Heart left ventricle (tissue), 16 donors: ENCODE measurements around the gene MRPS15. TPM values are rescaled to one million over a fixed set of nuclear protein-coding genes. Genes with fewer than 3 reads are reported as not detected.
"Not testable (repeated sequence)": the region's sequence is repeated elsewhere in the genome, so short reads cannot be mapped to it uniquely, and the experiment has no call there.

Experiments
- ATAC-seq, 4 donors: fragments of 200-7000 bp; cut with Tn5 transposase; one replicate each; pipeline ENCODE4 v1.9.1; 2020 to 2022; ENCODE audit warnings: moderate library complexity in 4 of 4, mild to moderate bottlenecking in 3 of 4, moderate number of reproducible peaks in 1 of 4
- DNase-seq, 5 donors: peaks; one replicate each; pipeline ENCODE4 v3.0.0-alpha.2; 2020
- H3K27ac ChIP-seq, 12 donors: fragments of 200-600 bp; sonication (generic) in 4 of 12; one replicate each; pipeline versions ENCODE4 v1.5.0 to v1.8.0; 2016 to 2022; ENCODE audit warnings: mild to moderate bottlenecking in 2 of 12
- H3K27me3 ChIP-seq, 9 donors: fragments of 200-600 bp; sonication (generic) in 2 of 9; one replicate each; pipeline versions ENCODE4 v1.5.1 to v1.8.0; 2016 to 2022; ENCODE audit warnings: mild to moderate bottlenecking in 3 of 9
- H3K36me3 ChIP-seq, 9 donors: fragments of 200-600 bp; sonication (generic) in 2 of 9; one replicate each; pipeline versions ENCODE4 v1.5.0 to v1.8.0; 2018 to 2022; ENCODE audit warnings: mild to moderate bottlenecking in 2 of 9
- H3K4me1 ChIP-seq, 12 donors: fragments of 200-600 bp; sonication (generic) in 4 of 12; one replicate each; pipeline versions ENCODE4 v1.5.0 to v1.8.0; 2016 to 2022; ENCODE audit warnings: mild to moderate bottlenecking in 3 of 12
- H3K4me3 ChIP-seq, 12 donors: fragments of 200-600 bp; sonication (generic) in 4 of 12; one replicate each; pipeline versions ENCODE4 v1.5.0 to v1.8.0; 2017 to 2022; ENCODE audit warnings: mild to moderate bottlenecking in 9 of 12, moderate library complexity in 4 of 12
- H3K9me3 ChIP-seq, 12 donors: fragments of 200-600 bp; sonication (generic) in 4 of 12; one replicate each; pipeline versions ENCODE4 v1.5.0 to v1.8.0; 2016 to 2022; ENCODE audit warnings: mild to moderate bottlenecking in 1 of 12
- CTCF ChIP-seq, 12 donors: fragments of 200-600 bp; sonication (generic) in 4 of 12; IDR thresholded peaks; one replicate each; pipeline versions ENCODE4 v1.5.0 to v1.8.0; 2018 to 2022; ENCODE audit warnings: antibody characterized with exemption in 12 of 12, mild to moderate bottlenecking in 5 of 12
- POLR2A ChIP-seq, 2 donors: fragments of 450-650 bp; IDR thresholded peaks; one replicate each; pipeline ENCODE4 v1.6.1; 2017; ENCODE audit warnings: antibody characterized with exemption in 2 of 2, mild to moderate bottlenecking in 2 of 2, moderate library complexity in 2 of 2
- WGBS, 4 donors: extraction: QIAGEN DNeasy Blood & Tissue Kit in 2 of 4; methylation state at CpG; one replicate each; pipeline versions ENCODE4 v1.1.5 to v1.1.7; 2013 to 2018; 5-methylcytosine and 5-hydroxymethylcytosine counted together
- intact Hi-C, 10 donors: fragments of 100-400 bp; cut with DNase I; formaldehyde crosslinking; loops; one replicate each; pipeline versions ENCODE4 v1.11.1 to v1.14.2; 2022
- polyA plus RNA-seq, 2 donors: library from polyadenylated mRNA; stranded (reverse); fragments of 200-250 nt; gene quantifications; one replicate each; pipeline ENCODE4 v1.2.3, GENCODE V29; 2013
- total RNA-seq, 9 donors: library from RNA; depleted of rRNA in 2 of 9; stranded (reverse); fragments of >200 nt in 2 of 9; fragmentation: NEBNext Ultra II Directional in 3 of 9; extraction: Animal tissue kit (Norgen Biotek cat#: 25700) in 3 of 9; gene quantifications; one replicate each; pipeline versions ENCODE4 v1.1.0 to v1.2.4, GENCODE V29; 2016 to 2023
- donor health status: ischemic (EF 13 %, LVEDD 7.1; RV severe dilation, severe dysfunction).
- donor health status: healthy with polysubstance abuse.
- donor health status: DM: no; HTN: yes; CAD: no.
- donor health status: DM: no; HTN: no; CAD: no.
- donor health status: ischemic (EF 25% LVEDD 6.9; RV normal size, moderate dysfunction).
- donor health status: ischemic (EF 25% LVEDD 5.7; RV mildly dilated, moderate dysfunction).
- donor health status: healthy.
- donor health status: DM: yes; HTN: yes; CAD: no.
- donor health status: ischemic (EF 35%, LVEDD 5.7; RV mildly dilated, moderate dysfunction).
- donor health status: nonischemic (EF 11% LVEDD 7.7; RV severe dilation, severe dysfunction).
- donor health status: DM: yes; HTN: yes; CAD: no.
- donor health status: PGD.
- donor health status: ischemic (EF 29% LVEDD 5.4; RV normal size, mild dysfunction).
- donor health status: nonischemic (EF 23%, LVEDD 6.1; RV moderate dilation, normal function).

The MRPS15 gene
- total and polyA plus RNA-seq, 11 donors: 83.5 to 396 (median 108) TPM

- Histone ChIP-seq H3K4me3 (no peak overlapping the region), H3K27me3 (peaks cover 0 to 30% (median 0%) of the 10 kb centered on the region in 9 donors), H3K4me1 (no peaks in the 10 kb centered on the region), H3K36me3 (no peaks in the 10 kb centered on the region), H3K27ac (no peak overlapping the region), H3K9me3 (no peaks in the 10 kb centered on the region)
- intact Hi-C loops: no loop called here
- no peak for TF ChIP-seq POLR2A (IDR thresholded peaks at IDR 0.05)
- no peak for TF ChIP-seq CTCF (IDR thresholded peaks at IDR 0.05)
- DNase-seq (no peak), ATAC-seq (no peak)
- 89 to 90% (median 90%) methylated on average over 9 of the region's 9 CpGs for WGBS, 4 donors
Measured at GRCh38 chr1:36493524-36493923, 29.3 kb upstream of the MRPS15 start.

- Histone ChIP-seq H3K4me3 (no peak overlapping the region), H3K27ac (no peak overlapping the region), H3K4me1 (peaks cover 0 to 3% (median 0%) of the 10 kb centered on the region in 12 donors), H3K9me3 (no peaks in the 10 kb centered on the region), H3K36me3 (no peaks in the 10 kb centered on the region), H3K27me3 (peaks cover 0 to 30% (median 0%) of the 10 kb centered on the region in 9 donors)
- DNase-seq: no peak
- no peak for ATAC-seq
- TF ChIP-seq POLR2A (IDR thresholded peaks at IDR 0.05) (no peak), CTCF (IDR thresholded peaks at IDR 0.05) (no peak)
- intact Hi-C loops: no loop called here
- 12 to 28% (median 19%) methylated on average over 9 of the region's 9 CpGs for WGBS, 4 donors
Measured at GRCh38 chr1:36492491-36492890, 28.3 kb upstream of the MRPS15 start.

- WGBS, 4 donors: 54 to 60% (median 56%) methylated on average over 10 of the region's 10 CpGs
- H3K4me1 ChIP-seq: peaks cover 0 to 25% (median 0%) of the 10 kb centered on the region in 12 donors
- intact Hi-C loops: not testable (repeated sequence)
Measured at GRCh38 chr1:36489258-36490051, 25.3 kb upstream of the MRPS15 start.

GRCh38 chr1:36487906-36488305 lies 23.7 kb upstream of the MRPS15 start:
- peaks cover 0 to 8% (median 0%) of the 10 kb centered on the region in 9 donors for H3K27me3 ChIP-seq
- TF ChIP-seq CTCF (IDR thresholded peaks at IDR 0.05) (no peak), POLR2A (IDR thresholded peaks at IDR 0.05) (no peak)
- H3K4me1 ChIP-seq: peaks cover 0 to 33% (median 0%) of the 10 kb centered on the region in 12 donors
- H3K4me3 ChIP-seq: no peak overlapping the region
- peak overlapping the region in 1 of 12 donors; percentile 85 for H3K27ac ChIP-seq
- WGBS, 4 donors: 74 to 90% (median 80%) methylated on average over 3 of the region's 3 CpGs
- no peaks in the 10 kb centered on the region for H3K36me3 ChIP-seq
- intact Hi-C loops: no loop called here
- DNase-seq (no peak), ATAC-seq (no peak)
- H3K9me3 ChIP-seq: no peaks in the 10 kb centered on the region

More at GRCh38 chr1:36489258-36490051, 25.3 kb upstream of the MRPS15 start:
- H3K27ac ChIP-seq, H3K36me3 ChIP-seq, ATAC-seq, H3K4me3 ChIP-seq, H3K9me3 ChIP-seq, DNase-seq: not testable (repeated sequence)
- peaks cover 0 to 22% (median 0%) of the 10 kb centered on the region in 9 donors for H3K27me3 ChIP-seq

GRCh38 chr1:36487336-36487725 lies 23.1 kb upstream of the MRPS15 start:
- intact Hi-C loops, H3K4me3 ChIP-seq, H3K9me3 ChIP-seq, H3K27me3 ChIP-seq, DNase-seq, H3K36me3 ChIP-seq, ATAC-seq: not testable (repeated sequence)
- Histone ChIP-seq H3K4me1 (peaks cover 0 to 36% (median 0%) of the 10 kb centered on the region in 12 donors), H3K27ac (peak overlapping the region in 2 of 12 donors; percentile 21 to 85)
- WGBS, 4 donors: 90 to 97% (median 93%) methylated on average over 9 of the region's 9 CpGs
